Left lobe of liver (tissue), 2 donors: ENCODE results near the gene DCDC2B. TPM values are rescaled to one million over a fixed set of nuclear protein-coding genes. Genes with fewer than 3 reads are reported as not detected.

Experiments
- ATAC-seq: fragments of 200-7000 bp; cut with Tn5 transposase; one replicate; pipeline ENCODE4 v1.9.1; 2020; ENCODE audit warnings: mild to moderate bottlenecking, moderate library complexity
- DNase-seq: peaks from one replicate; pipeline ENCODE4 v3.0.0-alpha.2; 2020; ENCODE audit warnings: low spot score
- total RNA-seq: library from RNA; stranded (reverse); gene quantifications from one replicate; pipeline ENCODE4 v1.2.1, GENCODE V29; 2021
- donor health status: DM: no; HTN: no; CAD: no; lungs with moderate emphysema.
- donor health status: DM: no; HTN: yes; CAD: no.

Gene DCDC2B
- total RNA-seq, 1 donor from 2014 or later = not detected

- ATAC-seq (no peak), DNase-seq (no peak)
These were observed 12.7 kb upstream of the DCDC2B start for GRCh38 chr1:32195972-32196823.

- no peak for ATAC-seq
These were observed 11.8 kb upstream of the DCDC2B start for GRCh38 chr1:32197074-32197473.

GRCh38 chr1:32197837-32198236, 11.1 kb upstream of the DCDC2B start:
- DNase-seq (no peak), ATAC-seq (no peak)

More at GRCh38 chr1:32197074-32197473, 11.8 kb upstream of the DCDC2B start:
- DNase-seq = no peak

- ATAC-seq (no peak), DNase-seq (no peak)
These were observed 10.4 kb upstream of the DCDC2B start for GRCh38 chr1:32198237-32199042.

- ATAC-seq (no peak), DNase-seq (no peak)
These were observed 9.7 kb upstream of the DCDC2B start for GRCh38 chr1:32199043-32199716.

- DNase-seq (peak; percentile 80), ATAC-seq (peak; percentile 85)
These were observed 9.2 kb upstream of the DCDC2B start for GRCh38 chr1:32199717-32200072.

- peak; percentile 45 for ATAC-seq
These were observed 8.5 kb upstream of the DCDC2B start, which contains the start of gene CCDC28B for GRCh38 chr1:32200226-32201010. CCDC28B (plus strand) TSS chr1:32200595; CDS start chr1:32201936, 1,341 bp downstream.

GRCh38 chr1:32201011-32201855, 7.7 kb upstream of the DCDC2B start:
- ATAC-seq = no peak

More at GRCh38 chr1:32200226-32201010, 8.5 kb upstream of the DCDC2B start, which contains the start of gene CCDC28B:
- DNase-seq = peak; percentile 56

GRCh38 chr1:32204943-32205361, 3.9 kb upstream of the DCDC2B start:
- DNase-seq = no peak

More at GRCh38 chr1:32201011-32201855, 7.7 kb upstream of the DCDC2B start:
- no peak for DNase-seq

GRCh38 chr1:32205401-32206370, 3.2 kb upstream of the DCDC2B start, which contains the start of gene IQCC:
IQCC (plus strand) TSS chr1:32205671; CDS start chr1:32205682, 11 bp downstream.
- peak; percentile 91 for ATAC-seq
- DNase-seq = peak; percentile 91

More at GRCh38 chr1:32204943-32205361, 3.9 kb upstream of the DCDC2B start:
- peak; percentile 26 for ATAC-seq

GRCh38 chr1:32208469-32208868, 420 bp upstream of the DCDC2B start:
- no peak for DNase-seq
- no peak for ATAC-seq

GRCh38 chr1:32215629-32216480, 7.0 kb downstream of the DCDC2B start:
- ATAC-seq (peak; percentile 96), DNase-seq (peak; percentile 59)

- DNase-seq (no peak), ATAC-seq (no peak)
These were observed 7.7 kb downstream of the DCDC2B start for GRCh38 chr1:32216566-32216965.

GRCh38 chr1:32219022-32219421, 10.1 kb downstream of the DCDC2B start:
- no peak for DNase-seq
- no peak for ATAC-seq

- DNase-seq (no peak), ATAC-seq (no peak)
These were observed 12.1 kb downstream of the DCDC2B start for GRCh38 chr1:32220746-32221580.

GRCh38 chr1:32221581-32221979, 12.7 kb downstream of the DCDC2B start:
- DNase-seq (no peak), ATAC-seq (no peak)
